NCI-H2196 treated with DMSO at 0.1 percent for 48 hours (cell line): ENCODE measurements around the gene RADX.
"Not testable (repeated sequence)": the region's sequence is repeated elsewhere in the genome, so short reads cannot be mapped to it uniquely, and the experiment has no call there.

Experiments
- DNase-seq: peaks from one replicate; lab custom pipeline; 2025; ENCODE audit not compliant: unreplicated experiment; lab: John Stamatoyannopoulos, UW

RADX gene

GRCh38 chrX:106611679-106612392, at the start of gene RADX:
Gene RADX (plus strand): TSS chrX:106611978. CDS start chrX:106612081, 103 bp downstream.
- no peak for DNase-seq

GRCh38 chrX:106564986-106565385, 46.8 kb upstream of the RADX start:
- no peak for DNase-seq

GRCh38 chrX:106566362-106566761, 45.4 kb upstream of the RADX start:
- no peak for DNase-seq

GRCh38 chrX:106581856-106582255, 29.9 kb upstream of the RADX start:
- no peak for DNase-seq

- DNase-seq: no peak
These were observed 26.3 kb upstream of the RADX start for GRCh38 chrX:106585478-106585877.

- DNase-seq: no peak
These were observed 23.0 kb upstream of the RADX start for GRCh38 chrX:106588801-106589200.

- DNase-seq: no peak
These were observed 12.4 kb upstream of the RADX start for GRCh38 chrX:106599411-106599810.

GRCh38 chrX:106606571-106606970, 5.2 kb upstream of the RADX start:
- no peak for DNase-seq

GRCh38 chrX:106608016-106608415, 3.8 kb upstream of the RADX start:
- no peak for DNase-seq

GRCh38 chrX:106611317-106611678, 480 bp upstream of the RADX start:
- no peak for DNase-seq

GRCh38 chrX:106612393-106612763, 600 bp downstream of the RADX start:
- no peak for DNase-seq

GRCh38 chrX:106613277-106613676, 1.5 kb downstream of the RADX start:
- DNase-seq: no peak

GRCh38 chrX:106615041-106615440, 3.3 kb downstream of the RADX start:
- no peak for DNase-seq

- DNase-seq: no peak
These were observed 8.0 kb downstream of the RADX start for GRCh38 chrX:106619797-106620196.

- DNase-seq: no peak
These were observed 10.1 kb downstream of the RADX start for GRCh38 chrX:106621836-106622235.

- no peak for DNase-seq
These were observed 15.0 kb downstream of the RADX start for GRCh38 chrX:106626789-106627188.

GRCh38 chrX:106631615-106632014, 19.8 kb downstream of the RADX start:
- DNase-seq: no peak

GRCh38 chrX:106649523-106650428, 38.0 kb downstream of the RADX start:
- DNase-seq: no peak

GRCh38 chrX:106653625-106654024, 41.8 kb downstream of the RADX start:
- not testable (repeated sequence) for DNase-seq

GRCh38 chrX:106670631-106671030, 58.9 kb downstream of the RADX start:
- no peak for DNase-seq

GRCh38 chrX:106672527-106672926, 60.7 kb downstream of the RADX start:
- DNase-seq: no peak

- no peak for DNase-seq
These were observed 68.9 kb downstream of the RADX start for GRCh38 chrX:106680716-106681115.
